Activated CD8-positive, alpha-beta memory T cell treated with anti-CD3 and anti-CD28 coated beads for 4 hours (primary cell): Measurements from ENCODE around the gene CLRN1.
"Not testable (repeated sequence)": the region's sequence is repeated elsewhere in the genome, so short reads cannot be mapped to it uniquely, and the experiment has no call there.

Experiments used
- DNase-seq, 2 donors: peaks; one replicate each; pipeline ENCODE4 v3.0.0-alpha.2; 2020; ENCODE audit warnings: low read depth in 2 of 2

CLRN1 gene

GRCh38 chr3:150972366-150973071, at the start of gene CLRN1:
Gene CLRN1 (minus strand): TSS chr3:150972727. CDS start chr3:150972708, 19 bp downstream.
- no peak for DNase-seq

DNA sequence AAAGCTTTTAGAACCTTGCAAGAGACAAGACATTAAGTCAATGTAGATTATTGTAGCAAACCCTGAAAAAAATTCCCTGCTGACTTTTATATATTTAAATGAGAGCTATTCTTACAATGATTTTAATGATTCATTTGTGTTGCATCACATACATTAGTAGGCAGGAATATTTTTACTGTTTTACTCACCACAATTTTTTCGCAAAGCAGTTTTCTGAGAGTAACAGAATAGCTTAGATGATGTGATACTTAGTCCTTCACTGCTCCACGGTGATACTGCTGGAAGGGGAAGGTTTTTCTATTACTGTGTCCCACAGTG, 43.9 kb upstream of the CLRN1 start:
- no peak for DNase-seq

GRCh38 chr3:151015767-151016477, 43.4 kb upstream of the CLRN1 start:
- DNase-seq: no peak

DNA sequence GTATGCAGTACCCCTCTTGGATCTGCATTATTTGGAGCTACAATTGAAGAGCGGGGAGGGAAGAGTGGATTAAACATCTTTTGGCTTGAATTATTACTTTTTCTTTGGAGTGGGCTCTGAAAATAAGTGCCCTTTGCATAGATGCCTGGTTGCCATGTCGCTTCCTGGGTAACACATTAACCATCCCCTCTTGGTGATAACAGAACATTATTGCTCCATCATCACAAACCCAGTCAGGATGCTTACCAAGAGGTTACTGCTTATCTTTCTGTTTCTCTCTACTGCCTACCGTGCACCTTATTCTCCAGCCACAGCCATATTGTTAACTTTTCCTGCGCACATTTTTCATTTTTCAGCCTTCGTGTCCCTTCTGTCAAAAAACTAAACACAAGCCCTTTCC, 42.7 kb upstream of the CLRN1 start:
- no peak for DNase-seq

DNA sequence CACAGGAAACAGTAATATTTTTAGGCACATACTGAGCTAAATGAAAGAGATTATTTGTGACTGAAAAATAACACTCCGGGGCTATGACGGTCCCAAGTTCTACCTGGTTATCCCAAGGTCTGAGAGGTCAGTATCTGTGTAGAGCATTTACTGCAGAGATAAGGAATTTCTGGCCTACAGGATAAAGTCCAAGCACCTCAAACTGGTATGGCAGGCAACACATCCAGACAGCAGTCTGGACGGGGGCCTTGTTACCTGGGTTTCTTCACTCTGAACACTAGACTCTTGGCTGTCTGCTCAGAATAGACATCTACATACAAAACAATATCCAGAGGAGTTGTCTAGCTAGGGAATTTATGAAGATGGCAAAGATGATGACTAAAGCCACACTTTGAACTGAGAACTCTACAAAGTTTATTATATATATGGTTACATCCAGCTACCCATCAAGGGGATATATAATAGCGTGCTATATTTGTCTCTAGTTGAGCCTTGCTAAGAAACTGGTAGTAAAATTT, 42.0 kb upstream of the CLRN1 start:
- no peak for DNase-seq

DNA sequence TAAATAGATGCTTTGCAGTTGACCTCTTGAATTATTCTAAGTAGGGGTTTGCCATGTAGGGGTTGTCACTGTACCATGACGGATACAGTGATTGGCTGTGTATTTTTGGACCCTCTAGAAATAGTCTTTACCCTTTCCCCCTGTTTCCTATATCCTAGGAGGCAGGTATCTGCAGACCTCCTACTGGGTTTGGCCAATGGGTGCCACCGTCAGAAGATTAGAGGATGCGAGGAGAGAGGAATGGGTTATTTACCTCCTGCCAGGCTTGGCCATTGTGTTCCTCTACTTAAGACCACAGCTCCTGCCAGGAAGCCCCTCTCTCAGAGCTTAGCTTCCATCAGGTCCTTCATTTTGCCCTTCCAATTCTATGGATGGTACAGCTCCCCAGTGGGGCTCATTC, 40.2 kb upstream of the CLRN1 start:
- no peak for DNase-seq

GRCh38 chr3:151011427-151011826, 38.9 kb upstream of the CLRN1 start:
- no peak for DNase-seq

DNA sequence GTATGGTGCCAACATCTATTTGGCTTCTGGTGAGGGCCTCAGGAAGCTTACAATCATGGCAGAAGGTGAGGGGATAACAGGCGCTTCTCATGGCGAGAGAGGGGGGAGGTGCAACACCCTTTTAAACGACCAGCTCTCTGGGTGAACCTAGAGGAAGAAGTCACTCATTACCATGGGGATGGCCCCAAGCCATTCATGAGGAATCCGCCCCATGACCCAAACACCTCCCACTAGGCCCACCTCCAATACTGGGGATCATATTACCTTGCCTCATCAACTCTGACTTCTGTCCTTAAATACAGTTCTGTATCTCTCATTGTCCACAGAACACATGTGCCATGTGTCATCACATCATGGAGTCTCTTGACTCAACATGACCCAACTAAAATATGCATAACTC, 37.5 kb upstream of the CLRN1 start:
- no peak for DNase-seq

- no peak for DNase-seq
Measured at GRCh38 chr3:151009430-151009829, 36.9 kb upstream of the CLRN1 start.

- no peak for DNase-seq
Measured at GRCh38 chr3:151008699-151009098, 36.2 kb upstream of the CLRN1 start.

GRCh38 chr3:151003768-151004134, 31.2 kb upstream of the CLRN1 start:
- DNase-seq: no peak

- DNase-seq: no peak
Measured at GRCh38 chr3:151003029-151003767, 30.7 kb upstream of the CLRN1 start.

GRCh38 chr3:151002003-151002981, 29.8 kb upstream of the CLRN1 start:
- no peak for DNase-seq

GRCh38 chr3:150998996-150999395, 26.5 kb upstream of the CLRN1 start:
- DNase-seq: no peak

DNA sequence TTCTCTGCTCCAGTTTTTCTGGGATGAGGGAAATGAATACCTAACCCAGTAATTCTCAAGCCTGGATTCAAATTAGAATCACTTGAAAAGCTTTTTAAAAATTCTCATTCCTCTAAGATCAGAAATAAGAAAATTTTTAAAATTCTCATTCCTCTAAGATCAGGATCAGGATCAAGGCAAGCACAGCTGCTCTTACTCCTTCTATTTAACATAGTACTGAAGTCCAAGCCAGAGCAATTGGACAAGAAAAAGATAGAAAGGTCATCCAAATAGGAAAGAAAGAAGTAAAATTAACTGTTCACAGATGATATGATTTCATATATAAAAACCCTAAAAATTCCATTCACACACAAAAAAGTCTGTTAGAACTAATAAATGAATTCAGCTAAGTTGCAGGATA, 24.2 kb upstream of the CLRN1 start:
- DNase-seq: no peak

DNA sequence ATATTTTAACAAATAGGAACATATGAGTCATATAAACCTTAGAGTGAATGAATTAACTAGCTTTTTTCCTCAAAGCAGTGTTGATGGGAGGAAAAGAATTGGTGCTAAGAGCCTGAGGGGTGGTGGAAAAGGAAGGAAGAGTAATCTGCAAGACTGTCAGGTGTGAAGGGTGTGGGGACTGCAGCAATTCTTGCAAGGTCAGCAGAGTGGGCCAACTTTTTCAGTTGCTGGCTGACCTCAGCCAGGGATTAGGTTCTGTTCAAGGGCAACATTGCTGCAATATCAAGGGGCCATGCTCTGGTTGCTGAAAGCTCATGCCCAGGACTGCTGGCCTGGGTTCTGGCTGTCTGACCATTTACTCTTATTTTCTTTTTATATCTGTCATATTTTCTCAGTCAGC, 23.0 kb upstream of the CLRN1 start:
- DNase-seq: no peak

DNA sequence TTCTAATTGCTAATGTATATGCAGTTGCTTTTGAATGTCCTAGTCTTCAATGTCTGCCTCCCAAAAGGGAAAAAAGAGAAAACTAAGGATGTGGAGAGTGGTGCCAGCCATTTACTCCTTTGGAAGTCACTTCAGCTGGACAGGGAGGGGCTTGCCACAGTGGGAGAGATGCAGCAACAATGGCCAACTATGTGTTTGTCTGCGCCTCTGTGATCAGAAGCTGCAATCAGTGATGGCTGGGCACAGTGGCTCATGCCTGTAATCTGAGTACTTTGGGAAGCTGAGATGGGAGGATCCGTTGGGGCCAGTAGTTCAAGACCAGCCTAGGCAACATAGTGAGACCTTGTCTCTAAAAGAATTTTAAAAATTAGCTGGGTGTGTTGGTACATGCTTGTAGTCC, 16.7 kb upstream of the CLRN1 start:
- DNase-seq: no peak

DNA sequence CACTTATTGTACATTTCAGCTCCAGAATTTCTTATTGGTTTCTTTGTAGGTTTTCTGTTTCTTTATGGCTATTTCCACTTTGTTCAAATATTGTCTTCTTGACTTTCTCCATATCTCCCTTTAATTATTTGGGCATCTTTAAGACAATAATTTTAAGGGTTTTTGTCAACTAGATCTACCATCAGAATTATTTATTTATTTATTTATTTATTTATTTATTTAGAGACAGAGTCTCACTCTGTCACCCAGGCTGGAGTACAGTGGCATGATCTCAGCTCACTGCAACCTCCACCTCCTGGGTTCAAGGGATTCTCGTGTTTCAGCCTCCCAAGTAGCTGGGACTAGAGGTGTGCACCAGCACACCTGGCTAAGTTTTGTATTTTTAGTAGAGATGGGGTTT, 15.9 kb upstream of the CLRN1 start:
- DNase-seq: not testable (repeated sequence)

- no peak for DNase-seq
Measured at GRCh38 chr3:150985711-150986110, 13.2 kb upstream of the CLRN1 start.

GRCh38 chr3:150984066-150984465, 11.5 kb upstream of the CLRN1 start:
- no peak for DNase-seq

- DNase-seq: no peak
Measured at GRCh38 chr3:150978566-150979148, 6.1 kb upstream of the CLRN1 start.
